IPS-18a (cell line): ENCODE results near the gene GPR156.

Source experiments
- H3K27ac ChIP-seq: one replicate; pipeline ENCODE4 v1.5.1; 2013; ENCODE audit warnings: low read length
- H3K27me3 ChIP-seq: one replicate; pipeline ENCODE4 v1.6.1; 2013; ENCODE audit warnings: mild to moderate bottlenecking, low read length; ENCODE audit not compliant: control insufficient read depth, insufficient read depth
- H3K36me3 ChIP-seq: one replicate; pipeline ENCODE4 v1.6.1; 2013; ENCODE audit warnings: low read depth, low read length; ENCODE audit not compliant: control insufficient read depth
- H3K4me1 ChIP-seq: one replicate; pipeline ENCODE4 v1.6.1; 2013; ENCODE audit warnings: low read depth, low read length; ENCODE audit not compliant: control insufficient read depth
- H3K4me3 ChIP-seq: one replicate; pipeline ENCODE4 v1.5.1; 2013; ENCODE audit warnings: low read length
- H3K9ac ChIP-seq: one replicate; pipeline ENCODE4 v1.6.1; 2013; ENCODE audit warnings: mild to moderate bottlenecking, low read length, moderate library complexity
- H3K9me3 ChIP-seq: one replicate; pipeline ENCODE4 v1.6.1; 2013; ENCODE audit warnings: low read depth, low read length; ENCODE audit not compliant: control insufficient read depth

The GPR156 gene

DNA sequence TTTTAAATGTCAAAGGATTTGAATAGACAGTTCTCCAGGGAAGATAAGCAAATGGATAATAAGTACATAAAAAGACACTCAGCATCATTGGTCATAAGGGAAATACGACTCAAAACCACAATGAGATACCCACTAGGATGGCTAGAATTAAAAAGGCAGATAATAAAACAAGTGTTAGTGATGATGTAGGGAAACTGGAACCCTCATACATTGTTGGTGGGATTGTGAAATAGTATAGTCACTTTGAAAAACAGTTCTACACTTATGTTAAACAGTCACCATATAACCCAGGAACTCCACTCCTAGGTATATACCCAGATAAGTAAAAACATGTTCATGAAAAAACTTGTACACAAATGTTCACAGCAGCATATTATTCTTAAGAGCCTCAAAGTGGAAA is 72.5 kb downstream of the GPR156 start:
- Histone ChIP-seq H3K9me3 (no peaks in the 10 kb centered on the region), H3K27me3 (no peaks in the 10 kb centered on the region), H3K27ac (no peak overlapping the region), H3K36me3 (no peaks in the 10 kb centered on the region), H3K4me1 (peaks cover 4% of the 10 kb centered on the region), H3K9ac (no peak overlapping the region), H3K4me3 (no peak overlapping the region)

DNA sequence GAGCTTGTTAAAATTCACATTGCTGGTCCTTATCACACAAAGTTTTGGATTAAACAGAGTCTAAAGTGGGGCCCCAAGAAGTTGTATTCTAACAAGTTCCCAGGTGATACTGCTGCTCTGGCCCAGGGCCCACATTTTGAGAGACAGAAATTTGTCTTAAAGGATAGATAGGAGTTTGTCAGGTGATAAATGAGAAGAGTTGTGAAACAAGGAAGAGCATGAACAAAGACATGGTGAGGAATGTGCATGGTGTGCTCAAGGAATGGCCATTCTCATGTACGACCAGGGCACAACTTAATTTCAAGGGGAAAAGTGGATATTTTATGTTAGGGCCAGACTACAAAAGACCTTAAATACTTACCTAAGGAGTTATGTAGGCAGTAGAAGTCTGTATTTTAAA is 75.6 kb downstream of the GPR156 start:
- H3K4me3 ChIP-seq: no peak overlapping the region
- no peak overlapping the region for H3K27ac ChIP-seq
- H3K4me1 ChIP-seq: peaks cover 4% of the 10 kb centered on the region
- H3K9ac ChIP-seq: no peak overlapping the region
- H3K9me3 ChIP-seq: no peaks in the 10 kb centered on the region
- H3K27me3 ChIP-seq: no peaks in the 10 kb centered on the region
- H3K36me3 ChIP-seq: no peaks in the 10 kb centered on the region

DNA sequence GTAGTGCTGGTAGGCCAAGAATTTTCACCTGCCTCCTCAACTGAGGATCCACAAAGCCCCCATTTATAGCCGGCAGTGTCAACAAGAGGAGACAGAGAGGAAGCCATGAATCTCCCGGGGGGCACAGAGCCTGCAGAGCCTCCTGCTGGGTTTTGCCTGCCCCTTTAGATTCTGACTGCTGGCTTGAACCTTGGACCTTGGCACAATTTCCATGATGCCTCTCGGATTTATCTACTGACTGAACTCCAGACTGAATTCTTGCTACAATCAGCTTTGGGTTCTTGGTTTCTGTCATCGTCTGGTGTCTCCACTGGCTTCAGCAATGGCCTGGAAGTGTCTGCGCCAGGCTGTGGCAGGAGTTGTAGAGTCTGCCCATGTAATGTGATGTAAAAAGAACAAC is 80.7 kb downstream of the GPR156 start:
- Histone ChIP-seq H3K27me3 (no peaks in the 10 kb centered on the region), H3K4me3 (no peak overlapping the region), H3K27ac (no peak overlapping the region), H3K9me3 (no peaks in the 10 kb centered on the region), H3K4me1 (no peaks in the 10 kb centered on the region), H3K9ac (no peak overlapping the region), H3K36me3 (no peaks in the 10 kb centered on the region)

DNA sequence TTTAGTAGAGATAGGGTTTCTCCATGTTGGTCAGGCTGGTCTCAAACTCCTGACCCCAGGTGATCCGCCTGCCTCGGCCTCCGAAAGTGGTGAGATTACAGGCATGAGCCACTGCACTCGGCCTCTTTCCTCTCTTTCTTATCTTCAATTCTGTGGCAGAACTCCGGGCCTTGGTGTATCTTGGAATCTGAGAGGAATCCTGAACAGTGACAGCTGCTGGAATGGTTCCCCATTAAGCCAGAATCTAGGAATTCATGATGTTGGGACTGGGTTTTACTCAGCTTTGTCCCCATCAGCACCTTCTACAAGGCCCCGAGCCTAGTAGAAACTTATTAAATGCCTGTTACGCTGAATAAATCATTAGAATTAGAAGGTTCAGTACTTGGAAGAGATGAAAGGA is 81.4 kb downstream of the GPR156 start:
- H3K9me3 ChIP-seq: no peaks in the 10 kb centered on the region
- H3K27ac ChIP-seq: no peak overlapping the region
- H3K27me3 ChIP-seq: no peaks in the 10 kb centered on the region
- no peak overlapping the region for H3K9ac ChIP-seq
- no peaks in the 10 kb centered on the region for H3K36me3 ChIP-seq
- H3K4me1 ChIP-seq: no peaks in the 10 kb centered on the region
- no peak overlapping the region for H3K4me3 ChIP-seq

DNA sequence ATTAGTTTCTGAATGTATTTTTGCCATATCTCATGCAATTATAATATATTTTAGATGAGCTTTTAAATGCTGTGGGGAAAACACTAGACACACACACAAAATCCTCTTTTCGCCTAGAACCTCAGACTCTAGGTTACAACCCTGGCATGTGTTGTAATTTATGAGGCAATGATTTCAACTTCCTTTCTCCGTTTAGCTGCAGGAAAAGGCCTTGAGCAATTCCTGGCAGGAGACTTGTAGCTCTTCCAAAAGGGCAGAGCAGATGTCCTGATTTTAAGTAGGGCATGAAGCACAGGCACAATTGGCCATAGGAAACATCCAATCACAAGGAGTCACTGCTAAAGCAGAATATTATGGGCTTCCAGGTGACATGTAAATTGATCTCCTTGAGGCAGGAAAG is 82.0 kb downstream of the GPR156 start:
- H3K27ac ChIP-seq: no peak overlapping the region
- H3K36me3 ChIP-seq: no peaks in the 10 kb centered on the region
- H3K9ac ChIP-seq: no peak overlapping the region
- H3K9me3 ChIP-seq: no peaks in the 10 kb centered on the region
- no peaks in the 10 kb centered on the region for H3K4me1 ChIP-seq
- H3K4me3 ChIP-seq: no peak overlapping the region
- no peaks in the 10 kb centered on the region for H3K27me3 ChIP-seq

DNA sequence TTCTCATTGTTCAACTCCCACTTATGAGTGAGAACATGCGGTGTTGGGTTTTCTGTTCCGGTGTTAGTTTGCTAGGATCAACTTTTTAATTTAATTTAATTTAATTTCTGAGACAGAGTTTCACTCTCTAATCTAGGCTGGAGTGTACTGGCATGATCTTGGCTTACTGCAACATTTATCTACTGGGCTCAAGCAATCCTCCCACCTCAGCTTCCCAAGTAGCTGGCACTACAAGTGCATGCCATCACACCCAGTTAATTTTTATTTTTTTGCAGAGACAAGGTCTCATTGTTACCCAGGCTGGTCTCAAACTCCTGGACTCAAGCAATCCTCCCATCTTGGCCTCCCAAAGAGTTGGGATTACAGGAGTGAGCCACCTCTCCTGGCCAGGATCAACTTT is 82.7 kb downstream of the GPR156 start:
- H3K4me1 ChIP-seq: no peaks in the 10 kb centered on the region
- H3K4me3 ChIP-seq: no peak overlapping the region
- H3K9me3 ChIP-seq: no peaks in the 10 kb centered on the region
- H3K9ac ChIP-seq: no peak overlapping the region
- H3K27me3 ChIP-seq: no peaks in the 10 kb centered on the region
- no peak overlapping the region for H3K27ac ChIP-seq
- H3K36me3 ChIP-seq: no peaks in the 10 kb centered on the region

DNA sequence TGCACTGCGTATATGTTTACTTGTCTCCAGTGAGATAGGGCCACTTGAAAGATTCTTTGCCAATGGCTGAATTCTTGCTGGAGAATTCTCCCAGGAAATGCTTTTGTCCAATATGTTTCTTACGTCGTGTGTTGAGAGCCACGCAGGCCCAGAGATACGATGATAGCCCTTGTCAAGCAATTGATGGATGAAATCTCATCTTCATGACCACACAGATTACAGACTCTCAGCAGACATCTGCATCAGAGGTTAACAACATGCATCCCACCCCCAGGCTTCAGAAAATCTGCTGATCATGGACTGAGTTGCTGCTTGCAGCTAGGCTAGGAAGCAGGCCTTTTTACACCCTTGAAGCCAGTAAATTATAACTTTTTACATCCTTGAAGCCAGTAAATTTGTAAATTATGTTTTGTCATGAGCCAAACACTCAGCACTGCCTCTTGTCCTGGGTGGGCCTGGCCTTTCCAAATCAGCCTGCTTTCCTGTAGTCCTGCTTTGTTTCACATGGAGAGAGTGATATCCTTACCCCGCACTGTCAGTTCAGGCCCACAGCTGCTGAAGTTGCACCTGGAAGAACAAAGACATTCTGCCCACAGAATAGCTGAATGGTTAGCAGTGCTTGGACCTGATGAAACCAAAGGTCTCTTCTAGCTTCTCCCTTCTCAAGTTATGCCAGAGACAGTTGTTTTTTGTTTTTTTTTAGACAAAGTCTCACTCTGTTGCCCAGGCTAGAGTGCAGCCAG is 84.4 kb downstream of the GPR156 start:
- H3K27ac ChIP-seq: no peak overlapping the region
- no peak overlapping the region for H3K4me3 ChIP-seq
- no peaks in the 10 kb centered on the region for H3K27me3 ChIP-seq
- H3K9me3 ChIP-seq: no peaks in the 10 kb centered on the region
- H3K36me3 ChIP-seq: no peaks in the 10 kb centered on the region
- no peak overlapping the region for H3K9ac ChIP-seq
- H3K4me1 ChIP-seq: no peaks in the 10 kb centered on the region

DNA sequence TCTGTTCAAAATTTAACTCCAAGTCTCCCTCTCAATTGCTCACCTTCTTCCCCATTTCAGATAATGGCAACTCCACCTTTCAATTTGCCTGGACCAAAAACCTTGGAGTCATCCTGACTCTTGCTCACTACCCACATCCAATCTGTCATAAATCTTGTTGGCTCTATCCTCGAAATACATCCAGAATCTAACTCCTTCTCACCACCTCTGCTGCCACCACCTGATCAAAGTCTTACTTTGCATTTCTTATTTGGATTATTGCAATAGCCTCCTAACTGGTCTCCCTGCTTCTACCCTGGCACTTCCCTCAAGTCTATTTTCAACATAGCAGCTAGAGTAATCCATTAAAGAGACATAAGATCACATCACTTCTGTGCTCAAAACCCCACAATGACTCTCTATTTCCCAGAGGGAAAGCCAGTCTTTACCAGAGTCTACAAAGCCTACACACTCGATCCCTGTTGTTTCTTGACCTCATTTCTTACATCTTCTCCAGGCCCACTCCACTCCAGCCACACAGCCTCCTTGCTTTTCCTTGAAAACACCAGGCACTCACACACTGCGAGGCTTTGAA is 86.6 kb downstream of the GPR156 start:
- Histone ChIP-seq H3K4me3 (no peak overlapping the region), H3K27me3 (no peaks in the 10 kb centered on the region), H3K9ac (no peak overlapping the region), H3K9me3 (no peaks in the 10 kb centered on the region), H3K27ac (no peak overlapping the region), H3K4me1 (no peaks in the 10 kb centered on the region), H3K36me3 (no peaks in the 10 kb centered on the region)

DNA sequence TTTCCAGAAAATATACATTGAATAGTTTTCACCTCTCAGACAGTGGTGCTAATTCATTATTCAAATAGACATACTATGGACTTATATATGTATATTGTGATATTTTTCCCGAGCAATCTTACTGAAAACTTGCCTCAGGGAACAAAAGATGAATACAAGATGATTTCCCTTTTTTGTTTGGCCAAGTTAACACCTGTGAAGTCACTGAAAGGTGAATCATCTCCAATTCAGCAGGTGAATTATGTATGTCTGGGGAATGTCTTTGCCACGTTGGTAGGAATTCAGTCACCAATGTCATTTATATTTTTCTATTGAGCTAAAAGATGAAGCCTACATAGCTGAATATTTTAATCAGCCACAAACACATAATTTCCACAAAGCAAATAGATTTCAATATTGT is 88.2 kb downstream of the GPR156 start:
- H3K36me3 ChIP-seq: no peaks in the 10 kb centered on the region
- H3K9me3 ChIP-seq: no peaks in the 10 kb centered on the region
- H3K27me3 ChIP-seq: no peaks in the 10 kb centered on the region
- no peak overlapping the region for H3K9ac ChIP-seq
- H3K27ac ChIP-seq: no peak overlapping the region
- no peak overlapping the region for H3K4me3 ChIP-seq
- no peaks in the 10 kb centered on the region for H3K4me1 ChIP-seq

DNA sequence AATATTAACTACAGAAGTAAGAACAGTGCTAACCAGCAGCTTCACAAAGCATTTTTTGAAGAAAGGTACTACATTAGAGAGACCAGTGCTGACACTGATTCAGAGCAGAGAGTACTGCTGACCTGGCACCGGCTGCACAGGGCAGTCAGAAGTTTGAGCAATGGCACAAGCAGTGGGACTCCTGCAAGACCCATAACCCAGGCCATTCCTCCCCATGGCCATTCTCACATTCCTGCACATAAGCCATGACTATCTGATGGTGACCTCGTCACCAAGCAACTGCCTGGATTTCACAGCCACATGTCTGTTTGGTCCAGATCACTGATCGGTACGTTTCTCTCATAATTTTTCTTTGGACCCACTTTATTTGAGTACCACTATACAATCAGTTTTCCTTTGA is 88.7 kb downstream of the GPR156 start:
- Histone ChIP-seq H3K9ac (no peak overlapping the region), H3K4me3 (no peak overlapping the region), H3K27me3 (no peaks in the 10 kb centered on the region), H3K27ac (no peak overlapping the region), H3K9me3 (no peaks in the 10 kb centered on the region), H3K36me3 (no peaks in the 10 kb centered on the region), H3K4me1 (no peaks in the 10 kb centered on the region)

DNA sequence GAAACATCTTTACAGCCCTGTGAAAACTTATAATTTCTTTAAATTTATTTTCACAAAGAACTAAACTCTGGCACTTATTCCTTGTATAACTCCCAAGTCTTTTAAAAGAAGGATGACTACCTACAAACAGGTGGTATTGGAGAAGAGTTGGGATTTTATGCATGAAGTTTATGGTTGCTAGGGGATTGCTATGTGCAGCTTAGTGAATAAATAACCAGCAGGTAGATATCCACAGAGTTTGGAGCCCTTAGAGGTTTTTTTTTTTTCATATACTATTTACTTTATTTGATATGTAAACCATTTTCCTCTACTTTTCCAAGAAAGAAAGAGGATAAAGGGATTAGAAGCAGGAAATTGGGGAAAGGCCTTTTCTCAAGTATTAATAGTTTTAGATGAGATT is 91.5 kb downstream of the GPR156 start:
- Histone ChIP-seq H3K27ac (no peak overlapping the region), H3K9ac (no peak overlapping the region), H3K27me3 (no peaks in the 10 kb centered on the region), H3K4me3 (no peak overlapping the region), H3K36me3 (no peaks in the 10 kb centered on the region), H3K4me1 (no peaks in the 10 kb centered on the region), H3K9me3 (no peaks in the 10 kb centered on the region)

DNA sequence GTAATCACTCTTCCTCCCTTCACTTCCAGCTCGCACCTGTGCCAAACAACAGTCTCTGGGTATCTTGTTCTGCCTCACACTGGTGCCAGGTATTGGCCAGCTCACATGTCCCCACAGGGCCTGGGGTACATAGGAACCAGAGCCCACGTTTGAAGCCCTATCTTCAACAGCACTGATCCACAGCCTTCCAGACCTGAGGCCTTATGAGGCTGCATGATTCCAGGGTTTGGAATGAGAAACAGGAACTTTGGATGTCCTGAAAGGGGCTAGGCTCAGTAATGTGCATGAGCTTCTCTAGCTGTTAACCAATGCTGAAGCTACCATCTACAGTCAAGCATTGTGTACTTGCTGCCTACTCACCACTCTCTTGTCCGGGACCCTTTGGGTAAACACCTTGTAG is 92.4 kb downstream of the GPR156 start:
- Histone ChIP-seq H3K27me3 (no peaks in the 10 kb centered on the region), H3K36me3 (no peaks in the 10 kb centered on the region), H3K4me3 (no peak overlapping the region), H3K9ac (no peak overlapping the region), H3K4me1 (no peaks in the 10 kb centered on the region), H3K9me3 (no peaks in the 10 kb centered on the region), H3K27ac (no peak overlapping the region)
